GM18520 (cell line): ENCODE results near the gene APEH.

ENCODE experiments used
- ATAC-seq: cut with Tn5 transposase; IDR thresholded peaks from one replicate; pipeline ENCODE4 v1.9.1; 2021; ENCODE audit not compliant: unreplicated experiment

Gene APEH

DNA sequence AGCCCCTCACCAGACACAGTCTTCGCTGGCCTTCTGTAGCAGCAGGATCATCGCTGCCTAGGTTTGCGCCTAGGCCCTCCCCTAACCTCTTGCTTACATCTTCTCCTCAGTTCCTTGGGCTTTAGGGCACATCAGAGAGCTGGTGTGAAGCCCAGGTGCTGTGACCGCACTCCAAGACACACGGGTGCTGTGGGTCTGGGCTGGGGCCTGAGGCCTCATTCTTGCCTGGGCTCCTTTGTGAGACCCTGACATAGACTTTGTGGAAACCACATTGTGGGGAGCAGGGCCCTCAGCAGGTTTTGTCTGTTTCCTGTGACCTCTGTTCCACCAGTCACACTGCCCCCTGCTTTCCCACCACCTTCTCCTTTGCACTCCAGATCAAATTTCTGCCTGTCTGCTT is 37.3 kb downstream of the APEH start:
- ATAC-seq: no peak

DNA sequence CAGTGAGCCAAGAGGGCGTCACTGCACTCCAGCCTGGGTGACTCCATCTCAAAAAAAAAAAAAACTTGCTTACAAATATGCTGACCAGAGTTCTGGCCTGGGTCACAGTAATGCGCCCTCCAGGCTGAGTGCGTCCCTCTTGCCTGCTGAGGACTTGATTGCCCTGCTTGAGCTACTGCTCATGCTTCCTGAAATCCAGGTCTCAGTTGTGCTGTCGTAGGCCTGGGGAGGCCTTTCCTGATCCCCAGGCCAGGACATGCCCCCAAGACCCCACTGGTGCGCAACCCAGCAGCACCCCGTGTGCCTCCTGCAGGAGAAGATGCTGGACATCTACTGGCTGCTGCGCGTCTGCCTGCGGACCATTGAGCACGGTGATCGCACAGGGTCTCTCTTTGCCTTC is 38.0 kb downstream of the APEH start:
- ATAC-seq: no peak

DNA sequence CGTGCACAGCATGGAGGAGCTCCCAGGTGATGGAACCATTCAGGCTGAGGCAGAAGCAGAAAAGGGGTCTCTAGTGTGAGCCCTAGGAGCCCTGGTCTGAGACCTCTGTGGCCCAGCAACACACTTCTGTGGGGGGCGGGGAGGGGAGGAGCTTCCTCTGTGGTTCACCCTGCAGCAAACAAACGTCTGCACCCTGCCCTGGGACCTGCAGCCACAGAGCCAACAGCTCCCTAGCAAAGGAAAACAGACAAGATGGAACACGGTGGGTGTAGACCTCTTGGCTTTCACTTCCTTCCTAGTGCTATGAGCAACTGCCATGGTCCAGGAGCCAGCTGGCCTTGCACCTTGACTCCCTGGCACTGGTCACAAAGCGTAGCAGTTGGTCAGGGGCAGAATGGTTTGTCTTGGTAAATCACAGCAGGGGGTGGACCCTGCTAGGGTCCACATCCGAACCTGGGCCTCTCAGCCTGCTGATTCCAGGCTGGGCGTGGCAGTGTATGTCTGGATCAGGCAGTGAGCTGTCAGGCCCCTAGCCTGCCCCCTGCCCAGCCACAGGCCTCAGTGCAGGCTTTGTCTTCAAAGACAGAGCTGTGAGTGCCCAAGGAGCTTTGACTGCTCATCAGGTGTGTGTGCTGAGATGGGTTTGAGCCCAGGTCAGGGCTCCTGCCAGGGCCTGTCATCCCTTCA is 38.6 kb downstream of the APEH start:
- no peak for ATAC-seq

DNA sequence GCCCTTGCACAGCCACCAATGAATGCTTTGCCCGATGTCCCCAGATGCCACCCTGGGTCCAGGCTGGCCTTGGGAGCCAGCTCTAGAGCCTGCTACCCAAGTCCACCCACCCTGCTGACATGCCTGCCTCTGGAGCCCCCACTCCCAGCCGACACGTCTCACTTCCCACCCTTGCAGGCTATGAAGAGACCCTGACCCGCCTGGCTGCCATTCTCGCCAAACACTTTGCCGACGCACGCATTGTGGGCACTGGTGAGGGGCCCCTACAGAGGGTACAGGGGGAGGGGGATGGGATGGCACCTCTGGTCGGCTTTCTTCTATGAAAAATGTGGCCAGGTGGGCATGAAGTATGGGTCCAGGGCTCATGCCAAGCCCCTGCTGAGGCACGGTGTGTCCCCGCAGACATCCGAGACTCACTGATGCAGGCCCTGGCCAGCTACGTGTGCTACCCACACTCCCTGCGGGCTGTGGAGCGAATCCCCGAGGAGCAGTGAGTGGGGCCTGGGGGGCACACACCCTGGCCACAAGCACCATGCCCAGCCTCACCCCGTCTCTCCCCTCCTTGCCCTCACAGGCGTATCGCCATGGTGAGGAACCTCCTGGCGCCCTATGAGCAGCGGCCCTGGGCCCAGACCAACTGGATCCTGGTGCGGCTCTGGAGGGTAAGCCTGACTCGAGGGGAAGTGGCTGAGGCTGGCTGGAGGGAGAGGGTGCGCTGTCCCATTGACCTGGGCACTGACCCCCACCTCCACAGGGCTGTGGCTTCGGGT is 39.4 kb downstream of the APEH start:
- no peak for ATAC-seq

DNA sequence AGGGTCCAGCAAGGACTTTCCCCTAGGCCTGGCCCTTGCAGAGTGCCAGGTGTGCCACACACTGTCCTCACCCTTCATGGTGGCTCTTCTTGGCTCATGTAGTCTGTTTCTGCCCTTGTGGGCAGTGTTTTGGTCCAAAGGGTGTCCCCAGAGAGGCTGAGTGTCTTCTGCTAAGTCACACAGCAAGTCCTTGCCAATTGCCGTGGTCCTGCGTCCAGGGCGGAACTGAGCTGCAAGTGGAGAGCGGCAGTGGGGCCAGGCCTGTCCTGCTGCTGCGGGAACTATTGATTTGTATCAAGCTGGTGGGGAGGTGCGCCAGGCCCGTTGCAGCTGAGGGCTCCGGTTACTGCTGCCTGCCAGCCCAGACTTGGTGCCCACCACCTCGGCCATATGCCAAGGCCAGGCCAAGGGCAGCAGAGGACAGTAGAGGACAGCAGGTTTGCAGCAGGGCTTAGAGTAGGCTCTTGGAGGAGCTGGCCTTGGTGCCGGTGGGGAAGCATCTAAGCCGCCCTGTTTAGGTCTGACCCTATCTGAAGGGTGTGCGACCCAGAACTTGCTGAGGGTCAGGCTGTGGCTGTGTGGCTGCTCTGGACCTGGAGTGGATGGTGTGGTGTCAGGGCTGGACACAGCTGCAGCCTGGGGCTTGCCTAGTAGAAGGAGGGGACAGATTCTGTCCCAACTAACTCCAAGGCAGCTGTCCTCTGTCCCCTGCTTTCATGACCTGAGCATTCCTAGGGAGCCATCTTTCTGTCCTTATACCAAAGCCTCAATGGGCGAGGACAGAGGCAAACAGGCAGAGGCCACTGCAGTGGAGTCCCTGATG is 40.8 kb downstream of the APEH start:
- ATAC-seq: no peak

DNA sequence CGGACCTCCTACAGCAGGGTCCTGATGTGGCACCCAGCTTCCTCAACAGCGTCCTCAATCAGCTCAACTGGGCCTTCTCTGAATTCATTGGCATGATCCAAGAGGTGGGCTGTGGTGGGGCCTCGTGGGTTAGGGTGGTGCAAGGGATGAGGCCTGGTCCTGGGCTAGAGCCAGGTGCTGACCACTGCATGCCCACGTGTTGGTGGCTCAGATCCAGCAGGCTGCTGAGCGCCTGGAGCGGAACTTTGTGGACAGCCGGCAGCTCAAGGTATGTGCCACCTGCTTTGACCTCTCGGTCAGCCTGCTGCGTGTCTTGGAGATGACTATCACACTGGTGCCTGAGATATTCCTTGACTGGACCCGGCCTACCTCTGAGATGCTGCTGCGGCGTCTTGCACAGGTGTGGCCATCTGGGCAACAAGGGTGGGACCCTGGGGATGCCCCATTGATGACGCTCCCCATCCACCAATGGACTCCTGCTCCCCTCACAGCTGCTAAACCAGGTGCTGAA is 41.5 kb downstream of the APEH start:
- ATAC-seq: no peak

DNA sequence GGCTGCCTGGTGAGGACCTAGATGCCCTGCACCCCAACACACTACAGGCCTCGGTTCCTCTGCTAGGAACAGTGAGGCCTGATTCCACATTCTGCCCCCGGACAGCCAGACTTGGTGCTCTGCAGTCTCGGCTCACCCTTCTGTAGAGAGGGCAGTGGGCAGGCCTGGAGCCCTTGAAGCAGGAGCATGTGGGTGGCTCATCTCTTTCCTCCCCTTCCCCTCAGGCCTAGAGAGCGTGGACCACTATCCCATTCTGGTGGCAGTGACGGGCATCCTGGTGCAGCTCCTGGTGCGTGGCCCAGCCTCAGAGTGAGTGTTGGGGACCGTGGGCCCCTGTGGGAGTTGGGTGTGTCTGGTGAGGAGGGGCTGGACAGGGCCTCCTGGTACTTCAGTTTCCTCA is 42.0 kb downstream of the APEH start:
- ATAC-seq: no peak

DNA sequence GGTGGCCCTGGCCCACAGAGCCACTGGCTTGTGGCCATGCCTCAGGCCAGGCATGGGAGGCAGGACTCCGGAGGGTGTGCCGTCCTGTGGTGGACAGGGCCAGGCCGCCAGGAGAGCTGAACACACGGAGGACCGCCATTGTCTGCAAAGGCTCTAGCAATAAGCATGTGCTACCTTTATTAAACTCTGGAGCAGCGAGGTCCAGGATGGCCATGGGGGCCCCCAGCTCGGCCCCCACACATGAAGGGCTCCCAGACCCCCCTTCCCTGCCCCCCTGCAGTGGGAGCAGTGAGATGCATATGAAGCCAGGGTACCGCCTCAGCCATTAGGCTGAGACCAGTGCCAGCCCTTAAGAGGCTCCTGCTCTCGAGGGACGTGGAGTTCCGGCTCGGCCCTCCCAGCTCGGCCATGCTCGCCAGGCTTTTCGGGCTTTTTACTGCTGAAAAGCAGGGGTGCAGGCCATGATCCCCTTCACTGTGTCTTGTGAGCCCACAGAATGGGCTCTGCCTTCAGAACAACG is 42.6 kb downstream of the APEH start:
- no peak for ATAC-seq

DNA sequence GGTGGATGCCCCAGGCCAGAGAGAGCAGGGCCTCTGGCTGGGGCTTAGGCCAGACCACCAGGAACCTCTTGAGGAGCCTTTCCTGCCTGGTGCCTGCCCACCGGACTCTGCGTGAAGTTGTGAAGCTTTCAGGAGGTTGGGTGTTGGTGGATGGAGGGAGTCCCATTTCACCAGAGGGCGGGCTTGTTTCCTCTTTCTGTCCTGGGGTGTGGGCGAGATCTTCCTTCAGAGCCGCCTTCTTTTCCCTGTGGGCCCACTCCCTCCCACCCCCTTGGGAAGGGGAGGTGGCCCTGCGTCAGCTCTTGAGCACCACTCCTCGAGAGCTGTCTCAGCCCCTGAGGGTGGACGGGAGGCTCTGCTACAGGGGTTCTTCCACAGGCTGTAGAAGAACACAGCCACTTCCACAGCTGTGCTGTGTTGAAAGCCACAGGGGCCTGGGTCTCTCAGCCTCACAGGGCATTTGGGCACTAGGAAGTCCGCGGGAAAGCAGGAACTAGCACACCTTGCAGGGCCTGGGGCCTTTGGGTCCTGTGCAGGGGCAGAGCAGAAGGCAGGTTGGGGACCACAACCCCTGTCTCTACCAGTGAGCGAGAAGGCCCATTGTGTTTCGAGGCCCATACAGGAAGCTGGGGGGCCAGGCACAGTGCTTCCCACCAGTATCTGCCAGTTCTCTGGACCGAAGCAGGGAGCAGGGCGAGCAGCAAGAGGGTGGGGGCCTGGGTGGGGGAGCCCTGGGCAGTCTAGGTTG is 43.2 kb downstream of the APEH start:
- no peak for ATAC-seq

DNA sequence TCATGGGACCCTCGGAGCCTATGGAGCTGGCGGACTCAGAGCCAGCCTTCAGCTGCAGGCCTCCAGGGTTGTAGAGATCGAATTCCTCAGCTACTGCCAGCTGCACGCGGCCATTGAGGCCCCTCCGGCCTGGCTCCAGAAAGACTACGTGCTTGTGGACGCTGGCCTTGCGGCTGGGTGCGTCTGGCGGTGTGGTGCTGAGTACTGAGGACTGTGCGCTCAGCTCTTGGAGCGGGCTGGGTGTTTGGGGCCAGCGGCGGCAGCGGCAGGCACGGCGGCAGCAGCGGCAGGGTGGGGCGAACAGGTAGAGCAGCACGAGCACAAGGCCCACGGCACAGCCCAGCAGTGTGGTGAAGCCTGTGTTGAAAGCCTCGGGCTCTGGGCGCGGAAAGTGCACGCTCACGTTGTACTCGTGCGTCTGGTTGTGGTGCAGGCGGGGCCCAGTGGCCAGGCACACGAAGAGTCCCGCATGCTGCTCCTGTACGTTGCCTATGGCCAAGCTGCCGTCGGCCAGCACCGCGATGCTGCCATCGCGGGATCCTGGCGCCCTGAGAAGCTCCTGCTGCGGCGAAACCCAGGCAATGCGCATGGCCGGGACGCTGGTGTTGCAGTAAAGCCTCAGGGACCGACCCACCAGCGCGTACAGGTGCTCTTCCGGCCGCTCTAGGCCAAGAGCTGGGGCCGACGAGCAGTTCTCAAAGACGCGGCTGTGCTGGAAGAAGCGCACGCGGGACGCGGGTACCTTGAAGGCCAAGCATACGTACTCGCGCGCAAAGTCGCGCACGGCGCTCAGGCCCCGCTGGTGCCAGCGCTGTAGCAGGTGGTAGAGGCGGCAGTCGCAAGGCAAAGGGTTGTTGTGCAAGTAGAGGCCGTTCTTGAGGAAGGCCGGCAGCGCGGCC is 44.1 kb downstream of the APEH start:
- no peak for ATAC-seq

DNA sequence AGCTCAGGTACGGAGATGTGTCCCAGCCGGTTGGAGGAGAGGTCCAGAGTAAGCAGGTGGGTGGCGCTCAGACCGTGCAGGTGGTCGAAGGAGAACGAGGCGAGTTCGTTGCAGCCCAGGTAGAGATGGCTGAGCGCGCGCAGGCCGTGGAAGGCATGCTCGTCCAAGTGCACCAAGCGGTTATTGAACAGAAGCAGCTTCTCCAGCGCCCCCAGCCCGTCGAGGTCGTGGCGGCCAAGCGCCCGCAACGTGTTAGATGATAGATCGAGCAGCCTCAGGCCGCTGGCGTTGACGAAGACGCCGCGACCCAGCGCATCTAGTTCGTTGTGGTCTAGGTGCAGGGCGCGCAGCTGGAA is 44.7 kb downstream of the APEH start:
- no peak for ATAC-seq

DNA sequence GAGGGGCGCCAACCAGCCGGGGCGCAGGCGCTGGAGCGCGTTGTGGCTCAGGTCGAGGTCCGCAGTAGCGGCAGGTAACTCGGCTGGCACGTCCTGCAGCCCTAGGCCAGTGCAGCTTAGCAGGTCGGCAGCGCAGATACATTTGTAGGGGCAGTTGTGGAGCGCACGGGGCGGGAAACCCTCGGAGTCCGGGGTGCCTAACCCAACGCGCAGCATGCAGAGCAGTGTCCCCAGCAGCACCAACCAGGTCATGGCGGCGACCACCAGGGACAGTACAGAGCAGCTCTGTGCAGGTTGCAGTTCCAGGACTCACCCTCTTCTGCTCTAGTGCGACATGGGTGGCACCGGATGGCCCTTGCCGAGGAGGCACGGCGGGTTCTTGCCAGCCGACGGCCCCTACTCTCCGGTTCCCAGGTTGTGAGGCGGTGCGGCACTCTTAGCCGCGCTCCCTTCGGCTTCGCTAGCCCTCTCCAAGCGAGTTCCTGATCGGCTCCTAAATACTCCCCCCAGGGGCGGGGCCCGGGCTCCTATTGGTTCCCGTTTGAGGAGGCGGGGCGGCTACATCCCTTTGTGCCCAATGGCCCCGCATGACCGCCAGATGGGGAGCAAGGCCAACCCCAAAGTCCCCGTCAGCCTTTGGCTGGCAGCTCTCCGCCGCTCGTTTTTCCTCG is 45.2 kb downstream of the APEH start, which contains the start of gene AMIGO3:
AMIGO3 (minus strand) TSS at position 471 of the 671 bp plus-strand sequence; CDS start at position 252, 219 bp downstream.
- no peak for ATAC-seq

DNA sequence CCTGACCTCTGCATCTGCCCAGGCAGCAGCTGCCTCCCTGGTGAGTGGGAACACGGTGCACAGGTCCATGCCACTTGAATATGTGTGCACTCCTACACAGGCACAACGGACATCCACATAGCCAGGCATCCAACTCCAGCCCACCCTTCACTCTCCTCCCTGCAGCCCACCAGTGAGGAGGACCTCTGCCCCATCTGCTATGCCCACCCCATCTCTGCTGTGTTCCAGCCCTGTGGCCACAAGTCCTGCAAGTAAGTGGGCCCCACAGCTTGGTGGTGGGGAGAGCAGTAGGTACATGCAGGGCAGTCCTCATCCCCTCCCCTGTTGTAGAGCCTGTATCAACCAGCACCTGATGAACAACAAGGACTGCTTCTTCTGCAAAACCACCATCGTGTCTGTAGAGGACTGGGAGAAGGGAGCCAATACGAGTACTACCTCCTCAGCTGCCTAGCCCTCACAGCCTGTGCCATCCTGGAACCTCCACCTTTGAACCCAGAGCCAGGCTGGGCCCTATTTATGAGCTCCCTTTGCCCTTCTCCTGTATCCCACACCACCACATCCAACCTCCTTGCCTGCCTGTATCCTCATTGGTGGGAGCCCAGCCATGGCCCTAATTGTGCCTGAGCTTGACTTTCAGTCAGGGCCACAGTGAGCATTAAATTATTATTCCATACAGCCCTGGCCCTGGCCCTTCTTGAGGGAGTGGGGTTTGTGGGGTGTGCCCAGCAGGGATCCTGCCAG is 46.9 kb downstream of the APEH start:
- ATAC-seq: no peak

DNA sequence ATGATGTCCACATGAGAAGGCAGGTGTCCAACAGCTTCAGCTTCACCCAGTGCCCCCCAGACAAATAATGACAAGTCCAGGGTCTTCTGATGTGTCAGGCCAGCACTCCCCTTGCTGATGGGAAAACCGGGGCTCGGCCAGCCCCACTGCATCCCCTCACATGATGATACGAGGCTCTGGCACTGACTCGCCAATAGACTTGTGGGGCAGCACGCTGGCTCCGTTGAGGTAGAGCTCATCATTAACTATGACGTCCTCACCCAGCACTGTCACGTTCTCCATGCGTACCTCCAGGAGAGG is 47.4 kb downstream of the APEH start:
- ATAC-seq: no peak

DNA sequence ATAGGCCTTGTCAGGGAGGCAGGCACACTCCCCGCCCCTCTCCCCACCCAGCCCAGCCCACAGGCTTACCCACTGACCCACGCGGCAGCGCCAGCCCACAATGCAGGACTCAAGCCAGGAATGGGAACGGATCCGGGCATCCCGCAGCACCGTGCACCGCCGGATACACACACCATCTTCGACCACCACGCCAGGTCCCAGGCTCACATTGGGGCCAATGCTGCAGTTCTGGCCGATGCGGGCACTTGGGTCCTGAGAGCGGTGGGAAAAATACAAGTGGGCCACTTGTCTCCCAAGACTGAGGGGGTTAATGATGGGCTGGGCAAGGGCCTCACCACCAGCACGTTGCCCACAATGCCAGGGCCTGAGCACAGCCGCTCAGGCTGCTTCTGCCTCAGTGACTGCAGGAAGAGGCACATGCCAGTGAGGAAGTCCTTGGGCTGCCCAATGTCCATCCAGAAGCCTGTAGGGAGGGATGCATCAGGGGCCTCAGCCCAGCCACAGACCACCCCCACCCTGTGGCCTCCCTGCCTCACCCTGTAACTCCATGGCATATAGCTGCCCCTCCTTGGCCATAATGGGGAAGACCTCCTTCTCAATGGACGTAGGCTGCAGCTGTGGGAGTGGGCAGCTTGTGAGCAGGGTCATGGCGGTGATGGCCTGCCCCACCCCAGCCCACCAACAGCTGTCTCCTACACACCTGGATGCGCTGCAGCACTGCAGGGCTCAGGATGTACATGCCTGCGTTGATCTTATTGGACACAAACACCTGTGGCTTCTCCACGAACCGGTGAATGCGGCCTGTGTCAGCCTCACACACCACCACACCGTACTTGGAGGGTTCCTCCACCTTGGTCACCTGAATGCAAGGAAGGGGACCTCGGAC is 48.0 kb downstream of the APEH start:
- no peak for ATAC-seq

DNA sequence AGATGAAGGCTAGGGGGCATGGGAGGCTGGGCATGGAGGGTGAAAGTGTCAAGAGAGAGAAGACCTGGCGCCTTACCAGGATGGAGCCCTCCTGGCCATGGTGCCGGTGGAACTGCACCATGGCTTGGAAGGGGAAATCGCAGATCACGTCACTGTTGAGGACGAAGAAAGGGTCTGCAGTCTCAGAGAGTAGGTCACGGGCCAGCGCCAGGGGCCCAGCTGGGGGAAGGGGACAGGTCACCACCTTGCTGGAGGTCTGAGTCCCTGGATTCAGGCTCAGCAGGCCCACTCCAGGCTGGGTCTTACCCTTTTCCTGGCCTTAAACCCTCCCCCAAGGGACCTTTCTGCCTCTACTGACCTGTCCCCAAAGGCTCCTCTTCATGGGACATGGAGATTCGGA is 48.7 kb downstream of the APEH start:
- ATAC-seq: no peak

DNA sequence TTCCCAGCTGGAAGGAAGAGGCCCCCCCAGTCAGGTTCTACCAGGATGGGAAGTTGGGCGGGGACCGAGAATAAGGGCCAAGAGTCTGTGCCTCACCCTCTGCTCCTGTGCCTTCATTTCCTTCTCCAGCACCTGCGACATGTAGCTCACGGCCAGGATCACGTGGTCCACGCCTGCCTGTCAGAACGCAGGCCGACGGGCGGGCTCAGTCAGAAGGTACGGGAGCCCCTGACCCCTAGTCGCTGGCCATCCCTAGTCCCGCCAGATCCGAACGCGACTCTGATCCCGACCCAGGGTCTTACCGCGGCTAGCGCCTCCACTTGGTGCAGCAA is 49.1 kb downstream of the APEH start:
- no peak for ATAC-seq
